Keratinocyte (primary cell): Measurements from ENCODE around the gene ANKRD7. TPM values are rescaled to one million over a fixed set of nuclear protein-coding genes. Genes with fewer than 3 reads are reported as not detected.

Experiments used
- DNase-seq: peaks from one replicate; pipeline ENCODE4 v3.0.0-alpha.2; 2011; ENCODE audit warnings: low read depth, missing footprints, low spot score
- FAIRE-seq: peaks from 2 replicates; lab custom pipeline; 2011; peaks lifted over from hg19 to GRCh38; lab: Jason Lieb, UNC
- H2AFZ ChIP-seq: 2 replicates; pipeline ENCODE4 v1.6.0; 2012; ENCODE audit warnings: low read length, control low read depth, inconsistent platforms; ENCODE audit not compliant: control insufficient read depth
- H3K27ac ChIP-seq: 2 replicates; pipeline ENCODE4 v1.5.1; 2011; ENCODE audit warnings: low read length; ENCODE audit not compliant: control insufficient read depth, insufficient read depth
- H3K27me3 ChIP-seq: 3 replicates; pipeline ENCODE4 v1.6.0; 2011; ENCODE audit warnings: low read length; ENCODE audit not compliant: control insufficient read depth, insufficient read depth; ENCODE audit errors: extremely low read depth
- H3K36me3 ChIP-seq, 2 experiments: 2 replicates in 1 of 2; 3 replicates in 1 of 2; pipeline ENCODE4 v1.5.1; 2011; ENCODE audit warnings: low read length in 2 of 2, mild to moderate bottlenecking in 1 of 2; ENCODE audit not compliant: control insufficient read depth in 2 of 2, insufficient read depth in 2 of 2; ENCODE audit errors: extremely low read depth in 1 of 2
- H3K4me1 ChIP-seq: 3 replicates; pipeline ENCODE4 v1.5.1; 2011; ENCODE audit warnings: low read length; ENCODE audit not compliant: control insufficient read depth, insufficient read depth; ENCODE audit errors: extremely low read depth
- H3K4me2 ChIP-seq: 3 replicates; pipeline ENCODE4 v1.6.0; 2011; ENCODE audit warnings: low read depth, low read length; ENCODE audit not compliant: control insufficient read depth, insufficient read depth; ENCODE audit errors: extremely low read depth
- H3K4me3 ChIP-seq, 3 experiments: fragments of 200-600 bp in 1 of 3; sonication (generic) in 1 of 3; 2 replicates in 2 of 3; 3 replicates in 1 of 3; pipeline ENCODE4 v1.5.1; 2011 to 2016; ENCODE audit warnings: low read length in 3 of 3, mild to moderate bottlenecking in 3 of 3, control low read depth in 2 of 3, inconsistent platforms in 1 of 3, low read depth in 1 of 3, mixed read lengths in 1 of 3, mixed run types in 1 of 3, moderate library complexity in 1 of 3; ENCODE audit not compliant: control insufficient read depth in 2 of 3, insufficient read depth in 2 of 3; ENCODE audit errors: extremely low read depth in 1 of 3
- H3K79me2 ChIP-seq: 2 replicates; pipeline ENCODE4 v1.6.0; 2012; ENCODE audit warnings: low read length; ENCODE audit not compliant: control insufficient read depth, insufficient read depth
- H3K9ac ChIP-seq: 3 replicates; pipeline ENCODE4 v1.6.0; 2011; ENCODE audit warnings: low read length; ENCODE audit not compliant: control insufficient read depth, insufficient read depth; ENCODE audit errors: extremely low read depth
- H3K9me1 ChIP-seq: 3 replicates; pipeline ENCODE4 v1.6.0; 2011; ENCODE audit warnings: low read length; ENCODE audit not compliant: control insufficient read depth, insufficient read depth; ENCODE audit errors: extremely low read depth
- H3K9me3 ChIP-seq: 2 replicates; pipeline ENCODE4 v1.5.1; 2012; ENCODE audit warnings: low read depth, low read length; ENCODE audit not compliant: control insufficient read depth
- H4K20me1 ChIP-seq: 3 replicates; pipeline ENCODE4 v1.6.0; 2011; ENCODE audit warnings: low read length; ENCODE audit not compliant: control insufficient read depth, insufficient read depth; ENCODE audit errors: extremely low read depth
- CTCF ChIP-seq, 3 experiments: IDR thresholded peaks in 1 of 3; conservative IDR thresholded peaks in 1 of 3; optimal IDR thresholded peaks in 1 of 3; 2 replicates in 2 of 3; 3 replicates in 1 of 3; pipeline versions ENCODE3 to v1.5.1; 2011; ENCODE audit warnings: low read length in 3 of 3, mild to moderate bottlenecking in 3 of 3, moderate library complexity in 2 of 3, control low read depth in 1 of 3, inconsistent platforms in 1 of 3; ENCODE audit not compliant: insufficient read depth in 2 of 3; ENCODE audit errors: extremely low read depth in 1 of 3
- EZH2 ChIP-seq: IDR thresholded peaks from one replicate; pipeline ENCODE4 v1.6.1; 2012; ENCODE audit warnings: inconsistent platforms, mild to moderate bottlenecking, low read length, moderate library complexity
- dilution Hi-C: fragments of 300-500 bp; cut with MboI; formaldehyde crosslinking; loops from one replicate; pipeline ENCODE4 v1.7.0; 2020; ENCODE audit warnings: low sequenced_read_pairs; ENCODE audit not compliant: extremely low pct_ligation_motif_present
- polyA plus RNA-seq, 5 experiments: library from polyadenylated mRNA; depleted of rRNA in 3 of 5; stranded (reverse) in 3 of 5; stranded (forward) in 1 of 5; unstranded in 1 of 5; fragments of >200 nt; gene quantifications; 1 replicate in 1 of 5; 2 replicates in 3 of 5; 3 replicates in 1 of 5; pipeline versions ENCODE4 v1.2.1 to v1.2.3, GENCODE V29; 2011 to 2012; ENCODE audit warnings: missing spikeins in 2 of 5, low read depth in 1 of 5, low replicate concordance in 1 of 5

The ANKRD7 gene
- polyA plus RNA-seq, 1 donor (not counting 4 experiments of a cell fraction or from before 2014, with no cell fraction given), result 0.26 TPM

DNA sequence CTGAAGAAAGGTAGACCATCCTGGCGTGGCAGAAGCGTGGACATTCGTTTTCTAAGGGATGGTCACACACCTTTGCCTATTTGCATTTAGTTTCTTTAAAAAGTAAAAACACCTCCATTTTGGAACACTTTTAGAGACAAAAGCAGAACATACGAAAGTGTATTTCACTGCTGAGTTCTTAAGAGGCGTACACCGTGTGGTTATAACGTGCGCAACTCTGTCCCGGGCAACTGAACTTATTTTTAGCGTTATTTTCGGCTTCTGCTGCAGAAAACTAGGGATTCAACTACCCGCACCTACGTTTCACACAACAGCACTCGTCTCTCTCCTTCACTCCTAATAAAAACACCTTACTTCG lies 41.1 kb upstream of the ANKRD7 start:
- FAIRE-seq, result peak; percentile 36

DNA sequence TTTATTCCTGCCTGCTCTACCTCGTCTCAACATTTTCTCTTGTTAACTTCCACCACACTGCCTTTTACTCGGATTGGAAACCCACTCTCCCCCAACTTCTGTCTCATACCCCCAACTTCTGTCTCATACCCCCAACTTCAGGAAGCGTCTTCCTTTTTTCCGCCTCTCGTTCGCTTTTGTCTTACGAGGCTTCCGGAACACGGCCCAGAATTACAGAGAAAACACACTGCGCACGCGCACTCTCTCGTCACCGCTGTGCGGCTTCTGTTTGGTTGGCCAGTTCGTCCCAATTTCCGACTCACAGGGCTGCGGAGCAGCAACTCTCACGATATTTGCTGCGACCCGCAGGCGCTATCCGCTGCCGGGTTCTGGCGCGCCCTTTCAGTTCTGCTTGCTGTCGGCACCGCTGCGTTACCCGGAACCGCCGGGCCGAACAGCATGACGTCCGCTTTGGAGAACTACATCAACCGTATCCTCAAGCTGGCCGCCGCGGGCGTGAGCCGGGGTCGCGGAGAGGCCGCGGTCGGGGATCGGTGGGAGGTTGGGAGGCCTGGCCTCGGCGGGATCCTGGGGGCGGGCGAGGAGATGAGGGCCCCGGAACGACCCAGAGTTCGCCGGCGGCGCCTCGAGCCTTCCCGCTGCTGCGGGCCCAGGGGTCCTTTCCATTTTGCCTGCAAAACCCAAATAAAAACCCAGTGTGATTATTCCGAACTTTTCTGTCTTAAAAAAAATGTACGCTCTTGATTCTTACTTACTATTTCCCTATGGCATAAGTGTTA lies 40.5 kb upstream of the ANKRD7 start, which contains the start of gene LSM8:
TSS of gene LSM8 (plus strand) at position 379 of the 779 bp plus-strand sequence. CDS start at position 439, 60 bp downstream.
- FAIRE-seq (peak; percentile 80), DNase-seq (peak; percentile 88)
- Histone ChIP-seq H3K9ac (peak within 1 kb of the TSS; percentile 93), H3K4me2 (peak within 1 kb of the TSS; percentile 92), H3K27me3 (no peaks in the 10 kb centered on the region), H3K9me3 (no peaks in the 10 kb centered on the region), H3K4me1 (peaks cover 12% of the 10 kb centered on the region), H2AFZ (peak within 1 kb of the TSS; percentile 98), H3K9me1 (no peaks in the 10 kb centered on the region), H3K27ac (peak within 1 kb of the TSS; percentile 90), H3K36me3 (peaks cover 0 to 1% of the 10 kb centered on the region in 2 experiments), H3K4me3 (peak within 1 kb of the TSS; percentile 76 to 99 (median 82)), H4K20me1 (no peaks in the 10 kb centered on the region), H3K79me2 (peaks cover 41% of the 10 kb centered on the region)
- TF ChIP-seq EZH2 (no peak), CTCF (optimal IDR thresholded peaks at IDR 0.05 in 1 of 3, IDR thresholded peaks at IDR 0.05 in 1 of 3, conservative IDR thresholded peaks at IDR 0.05 in 1 of 3; ENCODE audit: extremely low read depth in 1 of 3, insufficient read depth in 2 of 3, low read length in 3 of 3) (no peak)
- dilution Hi-C loops, result no loop called here

More for the DNA sequence above, 41.1 kb upstream of the ANKRD7 start:
- peaks cover 12% of the 10 kb centered on the region for H3K4me1 ChIP-seq
- no peaks in the 10 kb centered on the region for H4K20me1 ChIP-seq
- peaks cover 0 to 1% of the 10 kb centered on the region in 2 experiments for H3K36me3 ChIP-seq
- no peaks in the 10 kb centered on the region for H3K9me1 ChIP-seq
- peak overlapping the region; percentile 90 for H3K27ac ChIP-seq
- H2AFZ ChIP-seq, result peak overlapping the region; percentile 98
- dilution Hi-C loops, result no loop called here
- no peaks in the 10 kb centered on the region for H3K9me3 ChIP-seq
- TF ChIP-seq EZH2 (no peak), CTCF (optimal IDR thresholded peaks at IDR 0.05 in 1 of 3, IDR thresholded peaks at IDR 0.05 in 1 of 3, conservative IDR thresholded peaks at IDR 0.05 in 1 of 3; ENCODE audit: extremely low read depth in 1 of 3, insufficient read depth in 2 of 3, low read length in 3 of 3) (no peak)
- H3K27me3 ChIP-seq, result no peaks in the 10 kb centered on the region
- H3K4me3 ChIP-seq, result peak overlapping the region; percentile 76 to 99 (median 82)
- peak overlapping the region; percentile 91 for H3K4me2 ChIP-seq
- peak overlapping the region; percentile 93 for H3K9ac ChIP-seq
- H3K79me2 ChIP-seq, result peaks cover 41% of the 10 kb centered on the region
- no peak for DNase-seq
